Tibial nerve (tissue), 4 donors: ENCODE results near the gene MRPS34.

Experiments used
- EP300 ChIP-seq, 2 donors: sonication (generic); formaldehyde crosslinking; IDR thresholded peaks; one replicate each; pipeline ENCODE4 v1.6.1; 2017; ENCODE audit warnings: antibody characterized with exemption in 2 of 2, mild to moderate bottlenecking in 1 of 2
- POLR2A ChIP-seq, 2 donors: fragments of 450-650 bp; IDR thresholded peaks; one replicate each; pipeline ENCODE4 v1.6.1; 2017; ENCODE audit warnings: antibody characterized with exemption in 2 of 2, mild to moderate bottlenecking in 2 of 2, moderate library complexity in 2 of 2
- TF ChIP-seq, protein P1 (sequence below), 5 experiments: fragments of 200-600 bp in 3 of 5; fragments of 450-650 bp in 2 of 5; sonication (generic) in 3 of 5; IDR thresholded peaks; one replicate each; pipeline ENCODE4 v1.5.1; 2016 to 2019; ENCODE audit warnings: antibody characterized with exemption in 5 of 5, mild to moderate bottlenecking in 3 of 5, moderate library complexity in 2 of 5

DNA sequence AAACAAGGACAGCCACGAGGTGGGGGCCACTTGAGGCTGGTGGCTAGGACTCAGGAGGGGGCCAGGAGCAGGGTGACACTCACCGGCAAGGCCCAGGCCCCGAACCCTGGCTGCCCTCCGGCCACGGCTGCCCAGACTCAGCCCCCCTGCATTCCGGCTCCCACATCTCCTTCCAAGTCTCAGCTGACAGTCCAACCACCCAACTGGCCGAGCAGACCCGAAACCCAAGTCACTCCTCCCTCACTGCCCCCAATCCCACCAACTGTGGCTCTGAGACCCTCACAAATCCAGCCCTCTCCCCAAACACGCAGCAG, 44.3 kb upstream of the MRPS34 start:
- TF ChIP-seq, protein P1, sequence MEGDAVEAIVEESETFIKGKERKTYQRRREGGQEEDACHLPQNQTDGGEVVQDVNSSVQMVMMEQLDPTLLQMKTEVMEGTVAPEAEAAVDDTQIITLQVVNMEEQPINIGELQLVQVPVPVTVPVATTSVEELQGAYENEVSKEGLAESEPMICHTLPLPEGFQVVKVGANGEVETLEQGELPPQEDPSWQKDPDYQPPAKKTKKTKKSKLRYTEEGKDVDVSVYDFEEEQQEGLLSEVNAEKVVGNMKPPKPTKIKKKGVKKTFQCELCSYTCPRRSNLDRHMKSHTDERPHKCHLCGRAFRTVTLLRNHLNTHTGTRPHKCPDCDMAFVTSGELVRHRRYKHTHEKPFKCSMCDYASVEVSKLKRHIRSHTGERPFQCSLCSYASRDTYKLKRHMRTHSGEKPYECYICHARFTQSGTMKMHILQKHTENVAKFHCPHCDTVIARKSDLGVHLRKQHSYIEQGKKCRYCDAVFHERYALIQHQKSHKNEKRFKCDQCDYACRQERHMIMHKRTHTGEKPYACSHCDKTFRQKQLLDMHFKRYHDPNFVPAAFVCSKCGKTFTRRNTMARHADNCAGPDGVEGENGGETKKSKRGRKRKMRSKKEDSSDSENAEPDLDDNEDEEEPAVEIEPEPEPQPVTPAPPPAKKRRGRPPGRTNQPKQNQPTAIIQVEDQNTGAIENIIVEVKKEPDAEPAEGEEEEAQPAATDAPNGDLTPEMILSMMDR (IDR thresholded peaks at IDR 0.05) = no peak
- TF ChIP-seq POLR2A (IDR thresholded peaks at IDR 0.05) (no peak), EP300 (IDR thresholded peaks at IDR 0.05) (no peak)
